ENCODE measurements around the gene CD300H.

CD300H gene

DNA sequence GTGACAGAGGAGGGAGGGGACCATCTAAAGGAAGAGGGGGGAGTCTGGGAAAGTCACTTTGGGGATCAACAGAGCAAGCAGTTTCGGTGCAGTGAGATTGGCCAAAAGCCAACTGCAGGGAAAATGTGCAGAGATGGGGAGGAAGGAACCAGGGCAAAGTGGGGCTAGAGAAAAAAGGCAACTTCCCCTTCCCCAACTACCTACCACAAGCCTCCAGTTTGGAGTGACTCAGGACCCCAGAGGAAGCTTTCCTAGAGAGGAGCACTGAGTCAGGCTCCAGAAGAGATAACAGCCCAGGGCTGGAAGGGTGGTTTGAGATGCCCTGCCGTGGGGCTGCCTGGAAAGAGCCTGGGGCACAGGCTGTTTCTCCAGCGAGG, 31.7 kb upstream of the CD300H start:
- DNase-seq (ENCODE audit: low read depth): no peak
- TF ChIP-seq, protein P1, sequence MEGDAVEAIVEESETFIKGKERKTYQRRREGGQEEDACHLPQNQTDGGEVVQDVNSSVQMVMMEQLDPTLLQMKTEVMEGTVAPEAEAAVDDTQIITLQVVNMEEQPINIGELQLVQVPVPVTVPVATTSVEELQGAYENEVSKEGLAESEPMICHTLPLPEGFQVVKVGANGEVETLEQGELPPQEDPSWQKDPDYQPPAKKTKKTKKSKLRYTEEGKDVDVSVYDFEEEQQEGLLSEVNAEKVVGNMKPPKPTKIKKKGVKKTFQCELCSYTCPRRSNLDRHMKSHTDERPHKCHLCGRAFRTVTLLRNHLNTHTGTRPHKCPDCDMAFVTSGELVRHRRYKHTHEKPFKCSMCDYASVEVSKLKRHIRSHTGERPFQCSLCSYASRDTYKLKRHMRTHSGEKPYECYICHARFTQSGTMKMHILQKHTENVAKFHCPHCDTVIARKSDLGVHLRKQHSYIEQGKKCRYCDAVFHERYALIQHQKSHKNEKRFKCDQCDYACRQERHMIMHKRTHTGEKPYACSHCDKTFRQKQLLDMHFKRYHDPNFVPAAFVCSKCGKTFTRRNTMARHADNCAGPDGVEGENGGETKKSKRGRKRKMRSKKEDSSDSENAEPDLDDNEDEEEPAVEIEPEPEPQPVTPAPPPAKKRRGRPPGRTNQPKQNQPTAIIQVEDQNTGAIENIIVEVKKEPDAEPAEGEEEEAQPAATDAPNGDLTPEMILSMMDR (conservative IDR thresholded peaks at IDR 0.05; ENCODE audit: low read depth, low read length): no peak
- H3K4me3 ChIP-seq (ENCODE audit: low read length): no peak overlapping the region

DNA sequence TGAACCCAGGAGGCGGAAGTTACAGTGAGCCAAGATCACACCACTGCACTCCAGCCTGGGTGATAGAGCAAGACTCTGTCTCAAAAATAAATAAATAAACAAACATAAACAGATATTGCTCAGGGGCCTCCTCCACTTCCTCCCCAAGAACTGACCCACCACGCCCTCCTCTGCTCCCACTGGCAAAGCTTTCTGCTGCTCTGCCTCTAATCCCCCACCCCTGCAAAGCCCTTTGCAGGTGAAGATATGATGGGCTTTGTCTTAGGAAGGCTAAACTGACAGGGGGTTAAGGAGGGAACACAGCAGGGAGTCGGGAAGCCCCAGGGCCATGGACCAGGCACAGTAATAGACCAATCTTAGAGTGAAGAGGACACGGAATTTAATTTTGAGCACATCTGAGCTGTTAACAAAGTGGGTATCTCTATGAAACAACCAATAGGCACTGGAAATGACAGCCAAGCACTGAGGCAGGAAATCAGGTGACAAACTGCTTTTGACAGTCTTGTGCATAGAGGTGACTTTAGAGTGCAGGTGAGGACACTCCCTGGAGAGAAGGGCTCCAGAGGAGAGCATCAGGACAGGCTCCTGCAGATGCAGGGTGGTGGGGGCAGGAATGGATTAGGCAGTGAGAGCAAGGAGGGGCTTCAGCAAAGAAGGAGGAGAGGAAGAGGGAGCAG, 31.2 kb upstream of the CD300H start:
- TF ChIP-seq, protein P1 (conservative IDR thresholded peaks at IDR 0.05; ENCODE audit: low read depth, low read length): no peak

DNA sequence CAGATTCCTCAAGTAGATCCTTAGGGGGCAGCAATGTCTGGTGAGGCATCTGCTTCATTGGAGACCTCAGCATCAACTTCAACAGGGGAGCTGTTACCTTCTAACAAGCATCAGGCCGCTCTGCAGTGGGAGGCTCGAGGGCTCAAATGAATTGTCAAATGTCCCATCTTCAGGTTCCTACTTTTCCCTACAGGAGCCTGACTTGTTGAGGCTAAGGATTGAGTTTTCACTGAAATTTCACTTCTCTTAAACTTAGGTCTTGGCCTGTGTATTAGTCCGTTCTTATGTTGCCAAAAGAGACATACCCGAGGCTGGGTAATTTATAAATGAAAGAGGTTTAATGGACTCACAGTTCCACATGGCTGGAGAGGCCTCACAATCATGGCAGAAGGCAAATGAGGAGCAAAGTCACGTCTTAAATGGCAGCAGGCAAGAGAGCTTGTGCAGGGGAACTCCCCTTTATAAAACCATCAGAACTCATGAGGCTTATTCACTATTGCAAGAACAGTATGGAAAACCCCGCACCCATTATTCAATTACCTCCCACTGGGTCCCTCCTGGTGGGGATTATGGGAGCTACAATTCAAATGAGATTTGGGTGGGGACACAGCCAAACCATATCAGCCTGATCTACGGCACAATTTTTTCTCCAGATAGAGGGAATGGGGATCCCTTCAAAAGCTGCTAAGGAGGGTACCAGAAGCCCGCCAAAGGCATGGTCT, 29.9 kb upstream of the CD300H start:
- no peak for DNase-seq (ENCODE audit: low read depth)
- H3K4me3 ChIP-seq (ENCODE audit: low read length): no peak overlapping the region
- TF ChIP-seq, protein P1 (conservative IDR thresholded peaks at IDR 0.05; ENCODE audit: low read depth, low read length): no peak

More for the DNA sequence above, 31.2 kb upstream of the CD300H start:
- H3K4me3 ChIP-seq (ENCODE audit: low read length): no peak overlapping the region
- DNase-seq (ENCODE audit: low read depth): no peak

DNA sequence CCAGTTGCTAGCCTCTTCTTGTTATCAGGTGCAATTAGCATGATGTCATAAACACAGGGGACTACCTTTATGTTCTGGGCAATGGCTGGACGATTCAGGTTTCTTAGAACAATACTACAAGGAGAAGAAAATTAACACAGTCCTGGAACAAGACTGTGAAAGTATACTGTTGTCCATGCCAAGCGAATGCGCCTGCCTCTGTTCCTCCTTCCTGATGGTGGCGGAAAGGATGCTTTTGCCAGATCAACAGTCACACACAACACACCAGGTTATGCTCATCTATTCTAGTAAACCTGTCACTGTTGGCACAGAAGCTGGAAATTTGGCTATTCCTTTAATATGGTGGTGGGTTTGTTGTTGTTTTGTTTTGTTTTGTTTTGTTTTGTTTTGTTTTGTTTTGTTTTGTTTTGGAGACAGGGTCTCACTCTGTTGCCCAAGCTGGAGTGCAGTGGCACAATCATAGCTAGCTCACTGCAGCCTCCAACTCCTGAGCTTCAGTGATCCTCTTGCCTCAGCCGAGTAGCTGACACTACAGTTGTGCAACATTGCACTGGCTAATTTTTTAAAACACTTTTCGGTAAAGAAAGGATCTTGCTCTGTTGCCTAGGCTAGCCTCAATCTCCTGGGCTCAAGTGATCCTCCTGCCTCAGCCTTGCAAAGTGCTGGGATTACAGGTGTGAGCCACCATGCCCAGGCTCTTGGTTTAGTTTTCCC, 27.9 kb upstream of the CD300H start:
- no peak for DNase-seq (ENCODE audit: low read depth)
- TF ChIP-seq, protein P1 (conservative IDR thresholded peaks at IDR 0.05; ENCODE audit: low read depth, low read length): no peak
- H3K4me3 ChIP-seq (ENCODE audit: low read length): no peak overlapping the region

DNA sequence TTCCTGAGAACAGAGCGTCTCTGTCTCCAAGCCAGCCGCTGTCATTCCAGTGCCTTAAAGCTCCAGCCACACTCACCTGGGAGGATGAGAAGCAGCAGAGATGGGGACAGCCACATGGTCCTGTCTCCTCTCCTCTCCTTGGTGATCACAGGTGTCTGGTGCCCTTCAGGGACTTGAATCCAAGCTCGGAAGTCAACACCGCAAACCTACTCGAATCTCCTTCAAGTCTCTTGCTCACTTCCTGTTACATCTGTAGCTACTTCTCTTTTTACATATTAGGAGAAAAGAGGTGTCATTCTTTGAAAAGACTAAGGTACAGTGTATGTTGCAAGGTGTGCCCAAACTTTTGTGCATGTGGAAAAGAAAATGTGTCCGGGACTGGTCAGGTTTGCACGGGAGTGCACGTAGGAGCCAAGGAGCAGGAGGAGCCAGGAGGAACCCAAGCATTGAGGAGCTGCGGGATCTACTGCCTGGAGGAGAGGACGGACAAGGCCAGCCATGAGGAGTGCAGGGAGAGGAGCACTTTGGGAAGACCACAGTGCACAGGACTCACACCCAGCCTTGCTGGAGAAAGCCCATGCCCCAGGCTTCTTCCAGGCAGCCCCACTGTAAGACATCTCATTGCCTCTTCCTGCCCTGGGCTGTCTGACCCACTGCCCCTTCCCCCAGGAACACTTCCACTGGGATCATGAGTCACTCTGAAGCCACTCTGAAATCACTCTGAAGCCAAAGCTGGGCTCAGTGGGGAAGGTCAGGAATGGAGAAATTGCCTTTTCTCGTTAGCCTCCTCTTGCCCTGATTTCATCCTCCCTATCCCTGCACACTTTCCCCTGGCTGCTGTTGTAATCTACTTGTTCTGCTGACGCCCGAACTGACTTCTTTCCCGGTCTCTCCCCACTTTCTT, 25.0 kb upstream of the CD300H start, which contains the start of gene CD300LD:
Gene CD300LD, minus strand, starts transcription at position 197 of the 904 bp plus-strand sequence. Its CDS starts 81 bp downstream, at position 116.
- no peak within 1 kb of the TSS for H3K4me3 ChIP-seq (ENCODE audit: low read length)
- DNase-seq (ENCODE audit: low read depth): no peak

DNA sequence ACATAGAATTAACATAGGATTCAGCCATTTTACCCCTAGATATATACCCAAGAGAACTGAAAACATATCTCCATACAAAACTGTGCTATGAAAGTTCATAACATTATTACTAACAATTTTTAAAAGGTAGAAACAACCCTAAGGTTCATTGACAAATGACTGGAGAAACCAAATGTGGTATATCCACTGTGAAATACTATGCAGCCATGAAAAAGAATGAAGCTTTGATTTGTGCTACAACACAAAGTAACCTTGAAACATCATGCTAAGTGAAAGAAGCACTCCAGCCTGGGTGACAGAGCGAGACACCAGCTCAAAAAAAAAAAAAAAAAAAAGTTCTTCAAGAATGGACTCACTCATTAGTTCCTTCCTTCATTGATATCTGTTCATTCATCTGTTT, 24.2 kb upstream of the CD300H start:
- TF ChIP-seq, protein P1 (conservative IDR thresholded peaks at IDR 0.05; ENCODE audit: low read depth, low read length): no peak
- no peak for DNase-seq (ENCODE audit: low read depth)
- H3K4me3 ChIP-seq (ENCODE audit: low read length): no peak overlapping the region

More for the DNA sequence above, 25.0 kb upstream of the CD300H start, which contains the start of gene CD300LD:
- TF ChIP-seq, protein P1 (conservative IDR thresholded peaks at IDR 0.05; ENCODE audit: low read depth, low read length): no peak

All from retinal pigment epithelial cell (primary cell).